Activated naive CD8-positive, alpha-beta T cell (primary cell): Measurements from ENCODE around the gene ZSWIM6.
A peak's percentile ranks its signal among the peaks of the same experiment; 100 is the strongest.

Source experiments
- H3K27ac Mint-ChIP-seq: one replicate; pipeline ENCODE4 v1.8.0; 2021; ENCODE audit warnings: mixed read lengths
- H3K27me3 Mint-ChIP-seq: one replicate; pipeline ENCODE4 v1.8.0; 2021; ENCODE audit warnings: mixed read lengths
- H3K36me3 Mint-ChIP-seq: one replicate; pipeline ENCODE4 v1.8.0; 2021; ENCODE audit warnings: mixed read lengths
- H3K4me1 Mint-ChIP-seq: one replicate; pipeline ENCODE4 v1.8.0; 2021; ENCODE audit warnings: low read depth, mixed read lengths
- H3K4me3 Mint-ChIP-seq: one replicate; pipeline ENCODE4 v1.8.0; 2021; ENCODE audit warnings: mild to moderate bottlenecking, mixed read lengths
- H3K9me3 Mint-ChIP-seq: one replicate; pipeline ENCODE4 v1.8.0; 2021; ENCODE audit warnings: low read depth, mixed read lengths

Gene ZSWIM6

GRCh38 chr5:61465496-61465895, 133.4 kb downstream of the ZSWIM6 start:
- no peaks in the 10 kb centered on the region for H3K27me3 Mint-ChIP-seq
- H3K27ac Mint-ChIP-seq = no peak overlapping the region
- no peaks in the 10 kb centered on the region for H3K9me3 Mint-ChIP-seq
- peaks cover 31% of the 10 kb centered on the region for H3K4me1 Mint-ChIP-seq
- no peak overlapping the region for H3K4me3 Mint-ChIP-seq
- H3K36me3 Mint-ChIP-seq = peaks cover 2% of the 10 kb centered on the region

DNA sequence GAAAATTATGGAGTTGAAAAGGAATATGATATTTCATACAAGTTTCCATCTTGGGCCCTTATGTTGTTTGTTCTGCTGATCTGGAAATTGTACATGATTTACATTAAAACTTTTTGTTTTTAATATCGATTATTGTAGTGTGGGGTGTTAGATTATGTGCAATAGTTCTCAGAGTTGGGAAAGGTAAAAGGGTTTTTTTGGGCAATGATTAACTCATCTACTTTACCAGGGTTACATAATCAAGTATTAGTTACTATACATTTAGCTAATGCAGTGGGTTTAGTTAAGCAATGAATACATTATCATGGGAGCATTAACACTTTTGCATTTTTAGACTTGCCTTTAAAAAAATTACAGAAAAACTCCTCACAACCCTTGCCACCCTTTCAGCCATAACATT, 134.0 kb downstream of the ZSWIM6 start:
- Mint-ChIP-seq H3K36me3 (peaks cover 1% of the 10 kb centered on the region), H3K27me3 (no peaks in the 10 kb centered on the region), H3K9me3 (no peaks in the 10 kb centered on the region), H3K4me1 (peaks cover 32% of the 10 kb centered on the region), H3K4me3 (no peak overlapping the region), H3K27ac (no peak overlapping the region)

GRCh38 chr5:61467766-61468482, 135.9 kb downstream of the ZSWIM6 start:
- no peak overlapping the region for H3K27ac Mint-ChIP-seq
- H3K4me3 Mint-ChIP-seq = no peak overlapping the region
- no peaks in the 10 kb centered on the region for H3K27me3 Mint-ChIP-seq
- no peaks in the 10 kb centered on the region for H3K9me3 Mint-ChIP-seq
- H3K4me1 Mint-ChIP-seq = peaks cover 43% of the 10 kb centered on the region
- H3K36me3 Mint-ChIP-seq = no peaks in the 10 kb centered on the region

- H3K36me3 Mint-ChIP-seq = no peaks in the 10 kb centered on the region
- H3K9me3 Mint-ChIP-seq = no peaks in the 10 kb centered on the region
- peaks cover 42% of the 10 kb centered on the region for H3K4me1 Mint-ChIP-seq
- no peak overlapping the region for H3K4me3 Mint-ChIP-seq
- H3K27me3 Mint-ChIP-seq = no peaks in the 10 kb centered on the region
- H3K27ac Mint-ChIP-seq = no peak overlapping the region
These were observed 136.4 kb downstream of the ZSWIM6 start for GRCh38 chr5:61468483-61468865.

- H3K9me3 Mint-ChIP-seq = no peaks in the 10 kb centered on the region
- H3K27ac Mint-ChIP-seq = peak overlapping the region; percentile 10
- no peaks in the 10 kb centered on the region for H3K36me3 Mint-ChIP-seq
- H3K4me1 Mint-ChIP-seq = peaks cover 44% of the 10 kb centered on the region
- no peak overlapping the region for H3K4me3 Mint-ChIP-seq
- no peaks in the 10 kb centered on the region for H3K27me3 Mint-ChIP-seq
These were observed 139.3 kb downstream of the ZSWIM6 start for GRCh38 chr5:61471352-61471751.

- H3K27me3 Mint-ChIP-seq = no peaks in the 10 kb centered on the region
- H3K27ac Mint-ChIP-seq = no peak overlapping the region
These were observed 140.3 kb downstream of the ZSWIM6 start for GRCh38 chr5:61472172-61472958.

DNA sequence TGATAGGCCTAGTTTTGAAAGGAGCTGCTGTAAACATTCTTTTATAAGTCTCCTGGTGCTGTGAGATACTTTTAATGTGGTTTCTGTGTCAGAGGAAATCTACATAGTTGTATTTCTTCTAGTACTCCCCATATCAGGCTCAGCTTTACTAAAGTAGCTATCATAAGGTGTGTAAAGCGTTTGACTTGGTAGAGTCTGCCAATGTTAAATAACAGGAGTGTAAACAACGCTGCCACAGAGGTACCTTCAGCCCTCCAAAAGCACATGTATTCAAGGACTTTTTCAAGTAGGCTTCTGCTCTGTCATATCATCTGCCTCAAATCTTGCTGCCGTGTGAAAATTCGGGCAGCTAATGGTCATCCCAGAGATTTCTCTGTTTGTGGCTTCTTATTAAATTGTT, 142.7 kb downstream of the ZSWIM6 start:
- Mint-ChIP-seq H3K27me3 (no peaks in the 10 kb centered on the region), H3K4me3 (no peak overlapping the region), H3K9me3 (no peaks in the 10 kb centered on the region)

More at GRCh38 chr5:61472172-61472958, 140.3 kb downstream of the ZSWIM6 start:
- Mint-ChIP-seq H3K4me3 (no peak overlapping the region), H3K4me1 (peaks cover 41% of the 10 kb centered on the region), H3K9me3 (no peaks in the 10 kb centered on the region), H3K36me3 (peaks cover 5% of the 10 kb centered on the region)

DNA sequence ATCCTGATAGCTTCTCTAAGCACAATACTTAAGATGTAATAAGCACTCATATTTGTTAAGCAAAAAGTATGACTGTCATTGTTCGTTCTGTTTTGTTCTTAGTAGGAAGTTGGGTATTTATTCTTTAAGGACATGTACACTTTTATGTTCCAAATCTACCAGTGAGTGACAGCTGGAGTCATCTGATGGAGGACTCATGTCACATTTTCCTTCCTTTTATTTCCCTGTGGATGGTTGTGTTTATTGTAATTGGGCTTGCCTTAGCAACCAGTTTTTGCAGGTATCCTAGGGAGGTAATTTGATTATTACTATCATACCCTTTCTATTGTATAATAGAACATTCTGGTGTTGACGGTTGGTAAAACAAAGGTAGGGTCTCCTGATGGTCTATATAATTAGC, 145.7 kb downstream of the ZSWIM6 start:
- H3K4me3 Mint-ChIP-seq = no peak overlapping the region
- no peak overlapping the region for H3K27ac Mint-ChIP-seq
- H3K4me1 Mint-ChIP-seq = peaks cover 18% of the 10 kb centered on the region
- no peaks in the 10 kb centered on the region for H3K9me3 Mint-ChIP-seq
- H3K36me3 Mint-ChIP-seq = peaks cover 16% of the 10 kb centered on the region
- H3K27me3 Mint-ChIP-seq = no peaks in the 10 kb centered on the region

More for the DNA sequence above, 142.7 kb downstream of the ZSWIM6 start:
- H3K36me3 Mint-ChIP-seq = peaks cover 14% of the 10 kb centered on the region
- H3K4me1 Mint-ChIP-seq = peaks cover 39% of the 10 kb centered on the region
- H3K27ac Mint-ChIP-seq = no peak overlapping the region

- peaks cover 24% of the 10 kb centered on the region for H3K36me3 Mint-ChIP-seq
- H3K9me3 Mint-ChIP-seq = no peaks in the 10 kb centered on the region
- no peak overlapping the region for H3K27ac Mint-ChIP-seq
- peaks cover 10% of the 10 kb centered on the region for H3K4me1 Mint-ChIP-seq
- H3K4me3 Mint-ChIP-seq = no peak overlapping the region
- no peaks in the 10 kb centered on the region for H3K27me3 Mint-ChIP-seq
These were observed 148.0 kb downstream of the ZSWIM6 start for GRCh38 chr5:61479850-61480614.

DNA sequence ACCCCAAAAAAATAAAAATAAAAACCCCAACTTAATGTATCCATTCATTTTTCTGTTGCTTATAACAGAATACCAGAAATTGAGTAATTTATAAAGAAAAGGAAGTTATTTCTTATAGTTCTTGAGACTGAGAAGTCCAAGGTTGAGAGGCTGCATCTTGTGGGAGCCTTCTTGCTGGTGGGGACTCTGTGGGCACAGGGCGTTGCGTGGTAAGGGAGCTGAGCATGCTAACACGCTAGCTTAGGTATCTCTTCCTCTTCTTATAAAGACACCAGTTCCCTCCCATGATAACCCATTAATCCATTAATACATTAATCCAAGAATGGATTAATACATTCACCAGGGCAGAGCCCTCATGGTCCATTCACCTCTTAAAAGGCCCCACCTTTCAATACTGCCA, 150.9 kb downstream of the ZSWIM6 start:
- peaks cover 17% of the 10 kb centered on the region for H3K4me1 Mint-ChIP-seq
- no peak overlapping the region for H3K4me3 Mint-ChIP-seq
- H3K27me3 Mint-ChIP-seq = no peaks in the 10 kb centered on the region
- H3K36me3 Mint-ChIP-seq = peaks cover 30% of the 10 kb centered on the region
- H3K9me3 Mint-ChIP-seq = peaks cover 4% of the 10 kb centered on the region
- no peak overlapping the region for H3K27ac Mint-ChIP-seq

DNA sequence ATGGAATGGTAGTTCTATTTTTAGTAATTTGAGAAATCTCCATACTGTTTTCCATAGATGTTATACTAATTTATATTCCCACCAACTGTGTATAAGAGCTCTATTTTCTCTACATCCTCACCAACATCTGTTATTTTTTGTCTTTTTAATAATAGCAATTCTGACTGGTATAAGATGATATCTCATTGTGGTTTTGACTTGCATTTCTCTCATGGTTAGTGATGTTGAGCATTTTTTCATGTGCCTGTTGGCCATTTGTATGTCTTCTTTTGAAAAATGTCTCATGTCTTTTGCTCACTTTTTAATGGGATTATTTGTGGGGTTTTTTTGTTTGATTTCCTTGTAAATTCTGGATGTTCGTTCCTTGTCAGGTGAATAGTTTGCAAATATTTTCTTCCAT, 154.4 kb downstream of the ZSWIM6 start:
- H3K4me1 Mint-ChIP-seq = peaks cover 12% of the 10 kb centered on the region
- H3K9me3 Mint-ChIP-seq = peaks cover 4% of the 10 kb centered on the region
- H3K27me3 Mint-ChIP-seq = no peaks in the 10 kb centered on the region
- H3K36me3 Mint-ChIP-seq = peaks cover 32% of the 10 kb centered on the region
- H3K4me3 Mint-ChIP-seq = no peak overlapping the region
- no peak overlapping the region for H3K27ac Mint-ChIP-seq

DNA sequence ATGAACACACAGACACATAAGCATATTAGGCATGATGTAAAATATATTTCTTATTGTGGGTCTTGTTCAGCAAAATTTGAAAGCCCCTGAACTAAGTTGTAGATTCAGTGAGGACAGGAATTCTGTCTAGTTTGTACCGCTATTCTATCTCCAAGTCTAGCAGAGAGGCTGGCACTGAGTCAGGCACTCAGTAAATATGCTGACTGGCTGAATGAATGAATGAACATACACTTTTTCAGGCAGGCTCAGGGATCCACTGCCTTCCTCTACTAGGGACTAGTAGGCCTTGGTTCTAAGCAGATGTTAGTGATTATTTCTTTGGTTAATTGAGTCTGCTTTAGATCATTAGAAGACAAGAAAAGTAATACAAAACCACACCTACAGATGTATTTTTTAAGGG, 157.5 kb downstream of the ZSWIM6 start:
- peaks cover 29% of the 10 kb centered on the region for H3K36me3 Mint-ChIP-seq

DNA sequence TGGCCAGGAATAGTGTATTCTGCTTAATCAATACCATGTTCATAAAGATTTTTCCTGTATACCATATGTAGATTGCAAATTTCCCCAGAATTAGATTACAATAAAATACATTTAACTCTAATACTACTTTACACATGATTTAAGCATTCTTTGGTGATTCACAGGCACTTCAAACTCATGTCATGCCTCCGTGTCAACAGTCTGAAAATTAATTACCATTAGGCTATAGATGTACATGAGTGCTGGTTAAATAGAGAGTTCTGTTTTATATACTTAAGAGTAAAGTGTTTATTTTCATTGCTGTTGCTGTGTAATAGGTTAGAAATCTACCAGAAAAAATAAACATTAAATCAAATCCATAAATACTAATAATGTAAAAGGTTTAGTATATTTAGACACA, 159.8 kb downstream of the ZSWIM6 start:
- Mint-ChIP-seq H3K27ac (no peak overlapping the region), H3K36me3 (peaks cover 18% of the 10 kb centered on the region), H3K4me3 (no peak overlapping the region), H3K27me3 (no peaks in the 10 kb centered on the region), H3K9me3 (peaks cover 4% of the 10 kb centered on the region), H3K4me1 (no peaks in the 10 kb centered on the region)

More for the DNA sequence above, 157.5 kb downstream of the ZSWIM6 start:
- no peak overlapping the region for H3K4me3 Mint-ChIP-seq
- no peak overlapping the region for H3K27ac Mint-ChIP-seq
- H3K4me1 Mint-ChIP-seq = peaks cover 10% of the 10 kb centered on the region
- peaks cover 4% of the 10 kb centered on the region for H3K9me3 Mint-ChIP-seq
- H3K27me3 Mint-ChIP-seq = no peaks in the 10 kb centered on the region

GRCh38 chr5:61493973-61494372, 161.9 kb downstream of the ZSWIM6 start:
- Mint-ChIP-seq H3K9me3 (no peaks in the 10 kb centered on the region), H3K4me1 (no peaks in the 10 kb centered on the region), H3K36me3 (peaks cover 16% of the 10 kb centered on the region), H3K4me3 (no peak overlapping the region), H3K27ac (no peak overlapping the region), H3K27me3 (no peaks in the 10 kb centered on the region)

GRCh38 chr5:61496446-61496845, 164.4 kb downstream of the ZSWIM6 start:
- no peak overlapping the region for H3K27ac Mint-ChIP-seq
- no peaks in the 10 kb centered on the region for H3K9me3 Mint-ChIP-seq
- H3K27me3 Mint-ChIP-seq = no peaks in the 10 kb centered on the region
- H3K36me3 Mint-ChIP-seq = peaks cover 15% of the 10 kb centered on the region
- no peak overlapping the region for H3K4me3 Mint-ChIP-seq
- no peaks in the 10 kb centered on the region for H3K4me1 Mint-ChIP-seq
